OCI-LY1 (cell line): ENCODE data around the gene LRRC73.

Experiments used
- EZH2 ChIP-seq: fragments of 200-600 bp; sonication (generic), shearing (Covaris generic); IDR thresholded peaks from 2 replicates; pipeline ENCODE4 v1.8.0; 2017; ENCODE audit warnings: borderline replicate concordance, mixed run types, mild to moderate bottlenecking, antibody characterized with exemption, low read length, moderate library complexity, mixed read lengths
- TF ChIP-seq, protein P1 (sequence below): fragments of 200-600 bp; sonication (generic), shearing (Covaris generic); IDR thresholded peaks from 2 replicates; pipeline ENCODE4 v1.5.1; 2017; ENCODE audit warnings: mild to moderate bottlenecking, antibody characterized with exemption, low read length, moderate library complexity, mixed read lengths

DNA sequence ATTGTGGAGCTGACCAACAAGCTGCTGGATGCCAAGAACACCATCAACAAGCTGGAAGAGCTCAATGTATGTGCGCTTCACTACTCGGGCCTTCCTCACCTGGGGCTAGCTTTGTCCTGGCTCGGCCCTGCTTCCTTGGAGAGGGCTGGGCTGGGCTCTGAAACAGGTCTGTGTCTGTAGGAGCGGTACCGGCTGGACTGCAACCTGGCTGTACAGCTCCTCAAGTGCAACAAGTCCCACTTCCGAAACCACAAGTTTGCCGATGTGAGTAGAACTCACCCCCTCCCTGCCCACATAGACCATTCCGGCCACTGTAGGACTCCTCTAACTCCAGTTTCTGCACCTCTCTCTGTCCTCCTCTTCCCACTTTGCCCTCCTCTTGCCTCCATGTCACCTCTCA lies 6.7 kb downstream of the LRRC73 start:
- TF ChIP-seq, protein P1, sequence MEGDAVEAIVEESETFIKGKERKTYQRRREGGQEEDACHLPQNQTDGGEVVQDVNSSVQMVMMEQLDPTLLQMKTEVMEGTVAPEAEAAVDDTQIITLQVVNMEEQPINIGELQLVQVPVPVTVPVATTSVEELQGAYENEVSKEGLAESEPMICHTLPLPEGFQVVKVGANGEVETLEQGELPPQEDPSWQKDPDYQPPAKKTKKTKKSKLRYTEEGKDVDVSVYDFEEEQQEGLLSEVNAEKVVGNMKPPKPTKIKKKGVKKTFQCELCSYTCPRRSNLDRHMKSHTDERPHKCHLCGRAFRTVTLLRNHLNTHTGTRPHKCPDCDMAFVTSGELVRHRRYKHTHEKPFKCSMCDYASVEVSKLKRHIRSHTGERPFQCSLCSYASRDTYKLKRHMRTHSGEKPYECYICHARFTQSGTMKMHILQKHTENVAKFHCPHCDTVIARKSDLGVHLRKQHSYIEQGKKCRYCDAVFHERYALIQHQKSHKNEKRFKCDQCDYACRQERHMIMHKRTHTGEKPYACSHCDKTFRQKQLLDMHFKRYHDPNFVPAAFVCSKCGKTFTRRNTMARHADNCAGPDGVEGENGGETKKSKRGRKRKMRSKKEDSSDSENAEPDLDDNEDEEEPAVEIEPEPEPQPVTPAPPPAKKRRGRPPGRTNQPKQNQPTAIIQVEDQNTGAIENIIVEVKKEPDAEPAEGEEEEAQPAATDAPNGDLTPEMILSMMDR: no peak
- no peak for TF ChIP-seq EZH2
